ENCODE results near the gene SPRR1A. TPM values are rescaled to one million over a fixed set of nuclear protein-coding genes. Genes with fewer than 3 reads are reported as not detected.

Gene SPRR1A
- total RNA-seq, 5 donors from 2014 or later (not counting 1 experiment from before 2014, with no cell fraction given), result not detected

DNA sequence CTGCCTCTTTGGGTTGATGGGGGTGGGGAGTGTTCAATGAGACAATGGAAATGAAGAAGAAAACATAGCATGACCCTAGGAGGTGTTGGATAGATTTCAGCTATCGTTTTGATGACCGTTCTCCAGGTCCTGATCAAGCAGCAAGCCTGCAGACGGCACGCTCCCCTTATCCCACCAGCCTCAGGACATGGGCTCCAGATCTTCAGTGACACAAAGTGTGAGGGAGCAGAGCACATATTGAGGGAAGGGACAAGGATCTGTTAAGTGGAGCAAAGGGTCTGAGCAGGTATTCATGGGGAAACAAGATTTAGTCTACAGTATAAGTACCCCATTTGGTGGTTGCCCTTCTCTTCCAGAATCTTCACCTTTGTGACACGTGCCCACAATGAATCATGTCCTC lies 32.2 kb upstream of the SPRR1A start:
- CTCF ChIA-PET, result no interaction called here
- no peaks in the 10 kb centered on the region for H3K9me3 Mint-ChIP-seq
- Histone ChIP-seq H3K9me3 (no peaks in the 10 kb centered on the region), H3K27ac (ENCODE audit: low read length) (no peak overlapping the region), H3K4me1 (ENCODE audit: control insufficient read depth in 1 of 2, extremely low read depth in 1 of 2, insufficient read depth in 2 of 2, low read length in 2 of 2) (no peaks in the 10 kb centered on the region), H3K36me3 (ENCODE audit: control insufficient read depth in 2 of 2, extremely low read depth in 1 of 2, insufficient read depth in 1 of 2, low read length in 1 of 2) (no peaks in the 10 kb centered on the region), H3K27me3 (replicated peaks in 1 of 2; ENCODE audit: control insufficient read depth in 2 of 2, extremely low read depth in 1 of 2, insufficient read depth in 2 of 2, low read length in 1 of 2) (peaks cover 0 to 13% of the 10 kb centered on the region in 2 experiments), H3K4me3 (ENCODE audit: control insufficient read depth in 1 of 2, extremely low read depth in 1 of 2, low read length in 1 of 2) (no peak overlapping the region)
- POLR2A ChIA-PET, result no interaction called here
- no peak overlapping the region for H3K27ac Mint-ChIP-seq
- ATAC-seq (replicated peaks in 1 of 4) (no peak), DNase-seq (no peak)
- H3K4me3 Mint-ChIP-seq, result no peak overlapping the region
- H3K36me3 Mint-ChIP-seq, result no peaks in the 10 kb centered on the region
- no CpG with 5 or more reads among the region's 5 CpGs for WGBS (ENCODE audit: insufficient coverage)
- H3K27me3 Mint-ChIP-seq, result peaks cover 18 to 25% of the 10 kb centered on the region in 2 donors
- no peaks in the 10 kb centered on the region for H3K4me1 Mint-ChIP-seq

DNA sequence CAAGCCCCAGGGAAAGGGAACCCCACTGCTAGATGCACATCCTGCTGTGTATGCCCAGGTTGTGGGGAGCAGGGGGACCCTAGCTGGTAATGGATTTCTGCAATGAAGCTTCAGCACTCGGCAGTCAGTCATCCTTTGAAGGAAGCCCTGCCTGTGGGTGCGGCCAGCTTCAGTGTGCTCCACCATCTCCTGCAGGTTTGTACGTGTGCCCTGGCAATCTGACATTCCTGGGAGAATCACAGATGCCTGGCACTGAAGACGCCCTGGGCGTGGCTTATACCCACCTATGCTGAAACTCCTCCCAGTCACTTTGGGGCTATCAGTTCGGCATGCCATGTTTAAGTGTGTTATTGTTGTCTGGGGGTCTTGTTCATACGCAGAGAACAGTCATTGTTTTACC lies 30.1 kb upstream of the SPRR1A start:
- POLR2A ChIA-PET, result no interaction called here
- H3K27me3 Mint-ChIP-seq, result peaks cover 9 to 28% of the 10 kb centered on the region in 2 donors
- DNase-seq (no peak), ATAC-seq (replicated peaks in 1 of 4) (no peak)
- no peak overlapping the region for H3K4me3 Mint-ChIP-seq
- no peak overlapping the region for H3K27ac ChIP-seq (ENCODE audit: low read length)
- no peak overlapping the region for H3K27ac Mint-ChIP-seq
- no peaks in the 10 kb centered on the region for H3K36me3 Mint-ChIP-seq
- 75% methylated on average over 4 of the region's 7 CpGs for WGBS (ENCODE audit: insufficient coverage)
- no peak overlapping the region for H3K4me3 ChIP-seq (ENCODE audit: control insufficient read depth in 1 of 2, extremely low read depth in 1 of 2, low read length in 1 of 2)
- H3K27me3 ChIP-seq (replicated peaks in 1 of 2; ENCODE audit: control insufficient read depth in 2 of 2, extremely low read depth in 1 of 2, insufficient read depth in 2 of 2, low read length in 1 of 2), result peaks cover 0 to 3% of the 10 kb centered on the region in 2 experiments
- no peaks in the 10 kb centered on the region for H3K9me3 ChIP-seq
- H3K9me3 Mint-ChIP-seq, result no peaks in the 10 kb centered on the region
- CTCF ChIA-PET, result no interaction called here
- no peaks in the 10 kb centered on the region for H3K4me1 ChIP-seq (ENCODE audit: control insufficient read depth in 1 of 2, extremely low read depth in 1 of 2, insufficient read depth in 2 of 2, low read length in 2 of 2)
- no peaks in the 10 kb centered on the region for H3K4me1 Mint-ChIP-seq
- no peaks in the 10 kb centered on the region for H3K36me3 ChIP-seq (ENCODE audit: control insufficient read depth in 2 of 2, extremely low read depth in 1 of 2, insufficient read depth in 1 of 2, low read length in 1 of 2)

DNA sequence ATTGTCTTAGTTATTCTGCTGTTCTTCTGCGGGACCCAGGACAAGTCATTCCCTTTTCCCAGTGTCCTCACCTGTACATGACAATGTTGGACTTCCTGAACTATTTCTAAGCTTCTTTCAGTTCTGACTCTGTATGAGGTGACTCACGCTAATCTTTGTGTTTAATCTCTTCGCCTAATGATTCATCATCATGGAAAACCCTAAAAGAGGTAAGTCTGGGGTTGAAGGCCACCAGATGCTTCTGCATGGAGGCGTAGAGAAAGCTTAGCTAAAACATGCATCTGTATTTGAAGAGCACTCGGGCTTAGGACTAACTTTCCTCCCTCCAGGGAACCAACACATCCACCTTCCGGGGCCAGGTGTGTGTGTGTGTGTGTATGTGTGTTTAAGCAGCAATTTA lies 29.4 kb upstream of the SPRR1A start:
- H3K9me3 Mint-ChIP-seq, result no peaks in the 10 kb centered on the region
- ATAC-seq (replicated peaks in 1 of 4) (no peak), DNase-seq (no peak)
- Histone ChIP-seq H3K9me3 (no peaks in the 10 kb centered on the region), H3K27ac (ENCODE audit: low read length) (no peak overlapping the region), H3K4me1 (ENCODE audit: control insufficient read depth in 1 of 2, extremely low read depth in 1 of 2, insufficient read depth in 2 of 2, low read length in 2 of 2) (no peaks in the 10 kb centered on the region), H3K27me3 (replicated peaks in 1 of 2; ENCODE audit: control insufficient read depth in 2 of 2, extremely low read depth in 1 of 2, insufficient read depth in 2 of 2, low read length in 1 of 2) (no peaks in the 10 kb centered on the region), H3K36me3 (ENCODE audit: control insufficient read depth in 2 of 2, extremely low read depth in 1 of 2, insufficient read depth in 1 of 2, low read length in 1 of 2) (no peaks in the 10 kb centered on the region), H3K4me3 (ENCODE audit: control insufficient read depth in 1 of 2, extremely low read depth in 1 of 2, low read length in 1 of 2) (no peak overlapping the region)
- peaks cover 7 to 28% of the 10 kb centered on the region in 2 donors for H3K27me3 Mint-ChIP-seq
- H3K4me1 Mint-ChIP-seq, result no peaks in the 10 kb centered on the region
- POLR2A ChIA-PET, result no interaction called here
- 62% methylated on average over 2 of the region's 6 CpGs for WGBS (ENCODE audit: insufficient coverage)
- CTCF ChIA-PET, result no interaction called here
- H3K4me3 Mint-ChIP-seq, result no peak overlapping the region
- H3K36me3 Mint-ChIP-seq, result no peaks in the 10 kb centered on the region
- H3K27ac Mint-ChIP-seq, result no peak overlapping the region

DNA sequence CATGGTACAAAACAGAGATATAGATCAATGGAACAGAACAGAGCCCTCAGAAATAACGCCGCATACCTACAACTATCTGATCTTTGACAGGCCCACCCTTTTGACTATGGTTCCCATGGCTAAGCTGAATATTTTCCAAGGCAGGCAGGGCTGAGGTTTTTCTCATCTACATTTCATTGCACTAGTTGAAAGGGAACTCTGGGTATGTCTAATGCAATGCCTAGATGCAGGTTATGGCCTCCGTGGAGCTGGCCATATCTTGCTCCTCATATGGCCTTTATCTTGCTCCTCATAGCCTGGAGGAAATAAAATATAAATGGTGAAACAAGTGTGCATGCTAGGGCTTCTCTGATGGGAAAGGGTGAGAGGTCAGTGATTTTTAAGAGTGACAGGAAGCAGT lies 26.3 kb upstream of the SPRR1A start:
- Histone ChIP-seq H3K9me3 (no peaks in the 10 kb centered on the region), H3K4me1 (ENCODE audit: control insufficient read depth in 1 of 2, extremely low read depth in 1 of 2, insufficient read depth in 2 of 2, low read length in 2 of 2) (no peaks in the 10 kb centered on the region), H3K27ac (ENCODE audit: low read length) (no peak overlapping the region), H3K27me3 (replicated peaks in 1 of 2; ENCODE audit: control insufficient read depth in 2 of 2, extremely low read depth in 1 of 2, insufficient read depth in 2 of 2, low read length in 1 of 2) (peaks cover 0 to 3% of the 10 kb centered on the region in 2 experiments), H3K4me3 (ENCODE audit: control insufficient read depth in 1 of 2, extremely low read depth in 1 of 2, low read length in 1 of 2) (no peak overlapping the region), H3K36me3 (ENCODE audit: control insufficient read depth in 2 of 2, extremely low read depth in 1 of 2, insufficient read depth in 1 of 2, low read length in 1 of 2) (no peaks in the 10 kb centered on the region)
- no peaks in the 10 kb centered on the region for H3K36me3 Mint-ChIP-seq
- no CpG with 5 or more reads among the region's 3 CpGs for WGBS (ENCODE audit: insufficient coverage)
- DNase-seq (no peak), ATAC-seq (replicated peaks in 1 of 4) (no peak)
- no peaks in the 10 kb centered on the region for H3K4me1 Mint-ChIP-seq
- ChIA-PET CTCF (no interaction called here), POLR2A (no interaction called here)
- no peak overlapping the region for H3K27ac Mint-ChIP-seq
- no peaks in the 10 kb centered on the region for H3K9me3 Mint-ChIP-seq
- H3K27me3 Mint-ChIP-seq, result peaks cover 2 to 26% of the 10 kb centered on the region in 2 donors
- no peak overlapping the region for H3K4me3 Mint-ChIP-seq

DNA sequence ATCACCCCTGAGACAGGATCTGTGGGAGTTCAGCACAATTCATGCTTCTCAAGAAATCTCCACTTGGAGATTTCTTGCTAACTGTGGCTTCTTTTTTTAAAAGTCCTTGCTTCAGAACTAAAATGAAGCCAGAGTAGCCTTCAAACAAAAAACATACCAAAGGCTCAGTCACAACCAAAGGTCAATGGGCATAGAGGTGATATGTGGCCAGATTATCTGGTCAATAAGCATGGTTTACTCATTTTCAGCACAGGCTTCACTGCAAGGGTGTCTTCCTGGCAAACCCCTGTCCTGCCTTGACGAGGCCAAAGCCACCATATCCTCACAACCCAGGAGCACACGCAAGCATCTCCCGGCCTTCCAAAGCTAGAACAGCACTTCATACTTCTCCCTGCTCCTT lies 24.6 kb upstream of the SPRR1A start:
- no peaks in the 10 kb centered on the region for H3K4me1 Mint-ChIP-seq
- H3K27ac Mint-ChIP-seq, result no peak overlapping the region
- CTCF ChIA-PET, result no interaction called here
- ATAC-seq (replicated peaks in 1 of 4), result no peak
- H3K27me3 Mint-ChIP-seq, result peaks cover 6 to 20% of the 10 kb centered on the region in 2 donors
- POLR2A ChIA-PET, result no interaction called here
- no peak overlapping the region for H3K4me3 Mint-ChIP-seq
- Histone ChIP-seq H3K36me3 (ENCODE audit: control insufficient read depth in 2 of 2, extremely low read depth in 1 of 2, insufficient read depth in 1 of 2, low read length in 1 of 2) (no peaks in the 10 kb centered on the region), H3K27me3 (replicated peaks in 1 of 2; ENCODE audit: control insufficient read depth in 2 of 2, extremely low read depth in 1 of 2, insufficient read depth in 2 of 2, low read length in 1 of 2) (peaks cover 0 to 3% of the 10 kb centered on the region in 2 experiments), H3K4me3 (ENCODE audit: control insufficient read depth in 1 of 2, extremely low read depth in 1 of 2, low read length in 1 of 2) (no peak overlapping the region), H3K4me1 (ENCODE audit: control insufficient read depth in 1 of 2, extremely low read depth in 1 of 2, insufficient read depth in 2 of 2, low read length in 2 of 2) (no peaks in the 10 kb centered on the region), H3K27ac (ENCODE audit: low read length) (no peak overlapping the region), H3K9me3 (no peaks in the 10 kb centered on the region)
- no peak for DNase-seq
- no peaks in the 10 kb centered on the region for H3K9me3 Mint-ChIP-seq
- no peaks in the 10 kb centered on the region for H3K36me3 Mint-ChIP-seq
- WGBS (ENCODE audit: insufficient coverage), result no CpG with 5 or more reads among the region's 3 CpGs

DNA sequence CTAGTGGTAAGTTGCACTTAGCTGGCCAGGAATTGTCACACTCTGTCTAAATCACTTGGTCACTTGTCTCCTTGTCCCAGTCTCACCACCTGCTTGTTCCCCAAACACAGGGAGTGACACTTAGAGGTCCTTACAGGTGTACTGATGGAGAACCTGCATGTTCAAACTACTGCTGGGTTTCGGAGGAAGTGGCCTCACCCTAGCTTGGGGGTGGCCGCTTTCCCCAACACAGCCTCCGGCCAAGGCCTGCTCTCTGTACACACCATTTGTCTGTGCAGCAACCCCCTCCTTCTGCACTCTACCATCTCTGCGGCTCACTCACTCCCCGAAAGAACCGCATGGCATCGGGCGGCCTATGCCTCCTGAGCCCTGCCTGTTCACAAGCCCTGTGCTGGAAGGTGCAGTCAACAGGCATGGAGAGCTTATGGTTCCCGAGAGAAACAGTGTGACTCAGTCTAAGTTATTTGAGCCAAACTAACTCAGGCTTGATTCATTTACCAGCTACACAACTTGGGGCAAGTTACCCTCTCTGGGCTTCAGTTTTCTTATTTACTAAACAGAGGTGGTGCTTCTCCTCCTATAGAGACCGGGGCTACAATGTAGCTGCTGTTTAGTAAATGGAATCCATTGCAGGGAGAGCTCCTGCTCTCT lies 24.0 kb upstream of the SPRR1A start:
- no peak for ATAC-seq (replicated peaks in 1 of 4)
- Histone ChIP-seq H3K27ac (ENCODE audit: low read length) (no peak overlapping the region), H3K36me3 (ENCODE audit: control insufficient read depth in 2 of 2, extremely low read depth in 1 of 2, insufficient read depth in 1 of 2, low read length in 1 of 2) (no peaks in the 10 kb centered on the region), H3K27me3 (replicated peaks in 1 of 2; ENCODE audit: control insufficient read depth in 2 of 2, extremely low read depth in 1 of 2, insufficient read depth in 2 of 2, low read length in 1 of 2) (peaks cover 0 to 3% of the 10 kb centered on the region in 2 experiments), H3K4me1 (ENCODE audit: control insufficient read depth in 1 of 2, extremely low read depth in 1 of 2, insufficient read depth in 2 of 2, low read length in 2 of 2) (no peaks in the 10 kb centered on the region), H3K4me3 (ENCODE audit: control insufficient read depth in 1 of 2, extremely low read depth in 1 of 2, low read length in 1 of 2) (no peak overlapping the region), H3K9me3 (no peaks in the 10 kb centered on the region)
- DNase-seq, result no peak
- Mint-ChIP-seq H3K9me3 (no peaks in the 10 kb centered on the region), H3K27me3 (peaks cover 6 to 20% of the 10 kb centered on the region in 2 donors), H3K4me3 (no peak overlapping the region), H3K36me3 (no peaks in the 10 kb centered on the region), H3K27ac (no peak overlapping the region), H3K4me1 (no peaks in the 10 kb centered on the region)
- ChIA-PET POLR2A (no interaction called here), CTCF (no interaction called here)
- 96% methylated on average over 8 of the region's 10 CpGs for WGBS (ENCODE audit: insufficient coverage)

Data from T-cell (primary cell).